Tongue (tissue), 2 donors: ENCODE data around the gene TSPAN14. TPM values are rescaled to one million over a fixed set of nuclear protein-coding genes. Genes with fewer than 3 reads are reported as not detected.
"Not testable (repeated sequence)": the region's sequence is repeated elsewhere in the genome, so short reads cannot be mapped to it uniquely, and the experiment has no call there.

ENCODE experiments used
- DNase-seq: peaks from one replicate; pipeline ENCODE4 v3.0.0-alpha.2; 2015
- total RNA-seq: library from RNA; depleted of rRNA; stranded (reverse); fragments of >200 nt; gene quantifications from one replicate; pipeline ENCODE4 v1.2.3, GENCODE V29; 2014

The TSPAN14 gene, protein sequence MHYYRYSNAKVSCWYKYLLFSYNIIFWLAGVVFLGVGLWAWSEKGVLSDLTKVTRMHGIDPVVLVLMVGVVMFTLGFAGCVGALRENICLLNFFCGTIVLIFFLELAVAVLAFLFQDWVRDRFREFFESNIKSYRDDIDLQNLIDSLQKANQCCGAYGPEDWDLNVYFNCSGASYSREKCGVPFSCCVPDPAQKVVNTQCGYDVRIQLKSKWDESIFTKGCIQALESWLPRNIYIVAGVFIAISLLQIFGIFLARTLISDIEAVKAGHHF
- total RNA-seq = 40.5 TPM

DNA sequence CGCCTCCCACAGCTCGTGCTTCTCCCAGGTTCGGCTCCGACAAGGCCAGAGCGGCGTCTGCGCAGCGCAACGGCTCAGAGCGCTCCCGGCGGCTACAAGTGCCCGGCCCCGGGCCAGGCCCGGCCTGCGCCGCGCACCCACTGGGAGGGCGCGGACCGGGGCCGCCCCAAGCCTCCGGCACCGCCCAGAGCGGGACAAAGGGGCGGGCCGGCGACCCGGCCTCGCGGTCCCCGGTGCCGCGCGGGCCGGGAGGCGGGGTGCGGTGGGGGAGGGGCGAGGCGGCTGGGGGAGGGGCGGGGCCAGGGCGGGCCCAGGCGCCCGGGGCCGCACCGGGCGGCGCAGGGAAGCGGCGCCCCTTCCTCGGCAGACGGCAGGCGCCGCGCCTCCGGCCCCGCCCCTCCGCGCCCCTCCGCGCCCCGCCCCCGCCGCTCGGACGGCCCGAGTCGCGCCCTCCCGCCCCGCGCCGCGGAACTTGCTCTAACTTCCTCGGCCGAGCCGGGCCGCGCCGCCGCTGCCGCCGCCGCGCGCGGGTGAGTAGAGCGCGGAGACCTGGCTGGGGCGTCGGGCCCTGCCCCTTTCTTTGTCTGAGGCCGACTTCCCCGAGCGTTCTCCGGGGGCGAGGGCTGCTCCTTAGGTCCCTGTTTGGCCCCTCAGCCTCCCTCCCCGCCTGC lies at the start of gene TSPAN14:
TSPAN14 (plus strand) TSS at position 469 of the 671 bp plus-strand sequence. CDS start 34,924 bp downstream, outside the sequence.
- DNase-seq = peak; percentile 91

DNA sequence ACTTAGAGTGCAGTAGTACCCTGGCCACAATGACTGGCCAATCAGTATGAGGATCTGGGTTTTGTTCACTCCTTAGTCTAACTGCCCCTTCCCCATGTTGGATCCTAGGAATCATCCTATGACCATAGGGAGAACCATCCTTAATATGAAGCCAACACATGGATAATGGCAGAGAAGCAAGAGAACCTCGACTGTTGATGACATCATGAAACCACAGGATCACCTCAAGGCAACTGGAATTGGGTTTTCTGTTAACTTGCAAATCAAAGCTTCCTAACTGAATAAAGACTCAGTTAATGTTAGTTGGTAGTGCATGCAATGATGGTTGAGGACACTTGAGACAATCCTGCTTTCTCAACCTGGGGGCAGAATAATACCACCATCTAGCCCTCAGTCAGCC lies 49.1 kb upstream of the TSPAN14 start:
- DNase-seq = no peak

DNA sequence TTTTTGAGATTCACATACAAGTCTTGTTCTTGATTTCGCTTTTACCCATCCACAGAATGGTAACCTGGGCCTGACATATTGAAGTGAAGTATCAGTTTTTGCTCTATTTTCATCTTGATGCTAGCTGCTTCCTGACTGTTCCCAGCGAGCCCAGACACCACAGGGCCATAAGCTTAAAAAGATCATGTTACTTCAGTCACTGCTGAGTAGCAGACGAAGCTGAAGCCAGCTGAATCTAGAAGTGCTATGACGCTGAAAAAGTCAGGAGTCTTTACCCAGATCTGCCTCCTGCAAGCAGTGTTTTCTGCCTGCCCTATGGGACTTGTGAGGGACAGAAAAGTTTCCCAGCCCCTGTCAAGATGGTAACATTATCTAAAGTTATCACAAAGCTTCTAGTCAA lies 48.5 kb upstream of the TSPAN14 start:
- peak; percentile 82 for DNase-seq

DNA sequence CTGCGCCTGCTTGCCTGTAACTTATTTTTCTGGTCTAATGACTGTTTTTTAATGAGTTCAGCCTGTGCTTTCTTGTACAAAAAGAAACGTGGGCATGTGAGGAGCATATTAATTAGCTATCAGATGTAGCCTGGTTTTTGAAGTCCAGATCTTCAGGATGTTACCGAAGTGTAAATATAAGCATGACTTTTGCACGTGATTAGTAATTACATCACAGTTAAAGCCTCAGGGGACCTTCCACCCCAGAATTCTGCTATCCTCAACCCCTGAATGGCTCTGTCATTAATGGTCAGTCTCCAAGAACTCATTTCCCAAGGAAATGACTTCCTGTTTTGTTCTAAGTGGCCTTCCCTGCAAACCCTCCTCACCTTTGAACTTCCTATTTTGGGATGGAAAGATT lies 47.9 kb upstream of the TSPAN14 start:
- DNase-seq = no peak

DNA sequence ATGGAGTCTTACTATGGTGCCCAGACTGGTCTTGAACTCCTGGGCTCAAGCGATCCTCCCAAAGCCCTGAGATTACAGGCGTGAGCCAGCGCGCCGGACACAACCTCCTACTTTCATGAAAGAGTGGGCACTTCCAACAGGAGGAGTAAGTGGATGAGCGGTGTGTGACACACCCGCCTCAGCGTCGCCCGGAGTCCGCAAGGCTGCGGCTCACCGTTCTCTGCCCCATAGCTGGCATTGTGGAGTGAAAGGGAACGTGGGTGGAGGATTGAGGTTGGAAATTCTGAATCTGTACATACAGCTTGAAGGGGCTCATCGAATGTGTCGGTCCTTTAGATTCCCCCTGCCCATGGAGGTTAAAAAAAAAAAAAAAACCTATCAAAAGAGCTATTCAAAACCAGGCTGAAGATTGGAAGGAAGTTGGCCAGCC lies 46.3 kb upstream of the TSPAN14 start:
- peak; percentile 46 for DNase-seq

DNA sequence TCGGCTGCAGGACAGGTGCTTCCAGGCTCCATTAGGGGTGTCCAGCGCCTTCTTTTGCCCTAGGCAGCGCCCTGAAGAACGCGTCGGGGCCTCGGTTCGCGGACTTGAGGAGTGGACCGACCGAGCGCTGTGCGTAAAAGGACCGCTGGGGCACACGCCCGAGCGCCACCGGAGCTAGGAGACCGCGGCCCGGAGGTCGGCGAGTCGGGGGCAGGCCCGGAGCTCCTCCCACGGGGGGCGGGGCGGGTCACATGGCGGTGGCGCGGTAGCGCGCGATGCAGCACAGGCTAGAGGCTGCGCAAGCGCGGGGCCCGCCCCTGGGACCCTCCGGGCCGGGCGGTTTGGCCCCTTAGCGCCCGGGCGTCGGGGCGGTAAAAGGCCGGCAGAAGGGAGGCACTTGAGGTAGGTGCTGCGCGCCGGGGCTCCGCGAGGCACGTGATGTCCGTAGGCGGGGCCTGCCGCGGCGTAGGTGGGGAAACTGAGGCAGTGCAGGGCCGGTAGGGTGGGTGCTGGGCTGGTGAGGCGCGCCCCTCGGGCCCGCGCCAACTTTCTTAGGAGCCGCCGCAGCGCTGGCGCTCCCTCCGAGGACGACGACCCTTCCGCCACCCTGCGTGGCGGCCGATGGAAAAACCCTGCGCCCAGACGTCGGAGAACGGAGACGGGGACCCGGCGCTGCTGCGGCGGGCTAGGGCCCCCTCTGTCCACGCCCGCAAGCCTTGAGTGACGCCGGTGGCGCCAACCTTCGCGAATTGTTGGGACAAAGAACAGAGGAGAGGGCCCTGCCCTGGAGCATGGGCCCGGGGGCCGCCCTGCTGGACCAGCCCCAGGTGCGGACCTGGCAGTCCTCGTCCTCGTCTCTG lies 45.6 kb upstream of the TSPAN14 start, which contains the start of gene PRXL2A:
PRXL2A (plus strand) TSS at position 310 of the 860 bp plus-strand sequence. CDS start 11,917 bp downstream, outside the sequence.
- DNase-seq = peak; percentile 92

DNA sequence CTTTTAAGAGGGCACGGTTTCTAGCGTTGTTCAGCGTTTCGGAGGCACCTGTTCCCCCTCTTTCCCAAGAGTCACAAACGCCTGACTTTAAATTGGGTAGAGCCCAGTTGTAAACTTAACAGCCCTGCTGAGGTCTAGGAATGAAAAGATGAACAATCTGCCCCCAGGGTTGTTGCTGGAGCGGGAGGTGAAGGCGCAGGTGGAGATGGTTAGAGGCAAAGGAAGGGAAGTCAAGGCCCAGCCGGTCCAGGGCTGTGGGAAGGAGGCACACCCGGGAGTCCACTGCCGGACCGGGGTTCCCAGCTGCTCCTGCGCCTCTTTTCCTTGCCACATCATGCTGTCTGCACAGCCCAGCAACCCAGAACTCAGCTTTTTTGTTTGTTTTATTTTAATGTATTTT lies 45.0 kb upstream of the TSPAN14 start:
- DNase-seq = no peak

DNA sequence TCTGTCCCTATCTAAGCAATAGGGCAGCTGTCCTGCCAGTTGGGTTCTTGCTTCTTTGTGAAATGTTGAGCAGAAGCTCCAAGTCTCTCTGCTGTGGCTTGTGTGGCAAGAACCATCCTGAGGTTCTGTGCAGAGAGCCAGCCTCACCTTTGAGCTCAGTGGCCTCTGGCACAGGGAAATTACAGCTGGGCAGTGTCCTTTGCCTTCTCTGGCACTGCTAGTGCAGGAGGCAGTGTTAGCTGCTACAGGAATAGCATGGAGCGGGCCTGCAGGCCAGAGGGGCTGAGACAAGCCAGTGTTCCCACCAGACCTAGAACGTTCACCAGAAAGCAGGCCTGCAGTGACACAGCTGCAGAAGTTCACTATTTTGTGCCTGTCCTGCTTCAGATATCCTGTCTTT lies 44.0 kb upstream of the TSPAN14 start:
- DNase-seq = no peak

DNA sequence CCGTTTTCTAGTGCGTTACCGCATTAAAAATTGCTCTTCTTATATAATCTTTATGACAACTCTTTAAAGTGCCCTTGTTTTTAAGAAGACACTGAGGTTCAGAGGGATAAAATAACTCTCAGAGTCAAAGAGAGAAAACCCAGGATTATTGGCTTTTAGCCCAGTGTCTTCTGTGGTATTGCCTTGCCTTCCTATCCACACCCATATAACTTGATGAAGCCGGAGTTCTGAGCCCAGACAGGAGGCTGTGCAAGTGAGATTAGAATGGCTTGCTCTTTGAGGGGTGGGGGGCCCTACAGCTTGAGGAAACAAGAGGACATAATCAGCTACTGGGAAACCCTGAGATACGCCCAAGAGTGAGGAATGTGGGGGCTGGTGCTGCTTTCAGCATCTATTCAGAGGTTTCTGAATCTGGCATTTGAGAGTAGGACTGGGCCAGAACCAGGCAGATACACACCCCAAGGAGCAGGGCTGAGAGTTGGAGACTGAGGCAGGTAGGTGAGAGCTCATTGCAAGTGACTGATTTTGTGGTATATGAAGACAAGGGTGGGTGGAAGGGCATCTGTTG lies 43.4 kb upstream of the TSPAN14 start:
- no peak for DNase-seq

DNA sequence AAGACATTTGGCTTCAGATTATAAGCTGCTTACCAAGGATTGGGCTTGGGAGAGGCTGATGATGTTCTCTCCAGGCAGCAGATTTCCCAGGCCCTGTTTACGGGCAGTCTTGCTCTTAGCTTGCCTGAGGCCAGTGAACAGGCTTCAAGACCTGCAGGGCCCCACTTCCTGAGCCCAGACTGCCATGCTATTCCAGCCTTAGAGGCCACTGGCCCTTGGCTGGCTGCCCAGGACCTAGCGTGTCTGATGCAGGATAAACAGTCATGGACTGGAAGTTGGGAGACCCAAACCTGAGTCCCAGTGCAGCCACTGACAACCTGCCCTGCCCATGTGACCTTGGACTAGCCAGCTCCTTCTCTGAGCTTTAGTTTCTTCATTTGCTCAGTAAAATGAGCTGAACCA lies 42.8 kb upstream of the TSPAN14 start:
- no peak for DNase-seq

DNA sequence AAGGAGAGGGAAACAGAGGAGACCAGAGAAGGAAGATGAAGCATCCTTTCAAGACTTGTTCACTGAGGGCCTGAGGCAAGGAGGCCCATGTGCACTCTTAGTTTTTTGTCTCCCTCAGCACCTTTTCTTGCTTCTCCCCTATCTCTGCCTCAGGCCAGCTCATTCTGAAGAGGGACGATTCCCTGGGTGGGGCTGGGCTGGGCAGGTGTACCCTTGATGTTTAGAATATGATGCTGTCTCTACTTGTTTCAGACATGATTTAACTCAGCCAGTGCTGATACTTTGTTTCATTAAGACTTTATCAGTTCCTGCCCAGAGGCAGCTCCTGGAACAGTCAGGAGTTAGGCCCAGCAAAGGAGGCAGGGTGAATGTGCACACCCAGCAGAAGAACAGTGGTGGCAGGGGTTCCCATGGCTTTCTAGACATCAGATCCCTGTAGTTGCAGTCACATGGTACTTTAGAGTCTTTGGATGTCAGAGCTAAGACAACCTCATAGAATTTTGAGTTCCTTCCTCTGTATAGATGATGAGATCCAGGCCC lies 42.4 kb upstream of the TSPAN14 start:
- DNase-seq = no peak

DNA sequence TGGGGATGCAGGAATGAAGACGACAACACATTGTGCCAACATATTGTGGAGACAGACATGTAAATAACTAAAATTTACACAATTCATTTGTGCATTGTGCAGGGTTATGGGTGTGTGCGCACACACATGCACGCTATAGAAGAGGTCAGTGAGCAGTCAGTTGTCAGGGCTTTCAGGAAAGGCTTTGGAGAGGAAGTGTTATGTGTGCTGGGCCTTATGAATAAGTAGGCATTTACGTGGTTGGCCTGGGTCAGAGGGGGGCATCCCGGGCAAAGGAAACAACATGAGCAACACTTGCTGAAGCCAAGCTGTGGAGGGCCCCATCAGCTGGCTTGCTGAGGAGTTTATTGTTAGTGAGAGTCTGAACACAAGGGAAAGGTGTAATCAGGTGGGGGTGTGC lies 41.6 kb upstream of the TSPAN14 start:
- no peak for DNase-seq

DNA sequence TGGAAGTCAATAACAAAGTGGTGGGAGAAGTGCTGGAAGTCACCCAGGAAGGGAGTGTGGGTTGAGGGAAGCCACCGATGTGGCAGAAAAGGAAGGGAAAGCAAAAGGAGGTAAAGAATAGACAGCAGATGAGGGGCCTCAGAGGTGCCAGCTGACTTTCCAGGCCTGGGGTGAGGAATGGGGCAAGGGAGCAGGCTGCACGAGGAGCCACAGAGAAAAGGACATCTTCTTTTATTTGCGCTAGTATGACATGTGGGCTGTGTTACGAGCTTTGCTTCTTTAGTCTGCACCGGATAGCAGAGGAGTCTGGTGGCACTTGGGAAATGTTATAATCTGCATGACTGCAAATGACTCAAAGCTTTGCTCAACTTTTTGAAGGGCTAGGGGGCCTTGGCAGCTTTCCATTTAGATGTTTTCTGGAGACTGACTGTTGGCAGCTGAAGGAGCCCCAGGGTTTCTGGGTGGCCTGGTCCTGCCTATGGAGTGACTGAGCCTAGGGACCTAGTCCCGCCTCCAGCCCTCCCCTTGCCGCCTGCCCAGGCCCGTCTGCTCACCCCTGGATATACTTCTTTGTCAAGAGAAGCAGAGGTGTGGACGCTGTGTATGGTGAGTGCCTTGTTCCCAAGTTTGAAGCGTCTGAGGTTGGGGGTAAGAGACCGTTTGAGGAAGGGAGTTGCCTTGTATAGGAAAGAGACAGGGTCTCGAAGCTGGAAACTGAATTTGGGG lies 40.7 kb upstream of the TSPAN14 start:
- peak; percentile 93 for DNase-seq

DNA sequence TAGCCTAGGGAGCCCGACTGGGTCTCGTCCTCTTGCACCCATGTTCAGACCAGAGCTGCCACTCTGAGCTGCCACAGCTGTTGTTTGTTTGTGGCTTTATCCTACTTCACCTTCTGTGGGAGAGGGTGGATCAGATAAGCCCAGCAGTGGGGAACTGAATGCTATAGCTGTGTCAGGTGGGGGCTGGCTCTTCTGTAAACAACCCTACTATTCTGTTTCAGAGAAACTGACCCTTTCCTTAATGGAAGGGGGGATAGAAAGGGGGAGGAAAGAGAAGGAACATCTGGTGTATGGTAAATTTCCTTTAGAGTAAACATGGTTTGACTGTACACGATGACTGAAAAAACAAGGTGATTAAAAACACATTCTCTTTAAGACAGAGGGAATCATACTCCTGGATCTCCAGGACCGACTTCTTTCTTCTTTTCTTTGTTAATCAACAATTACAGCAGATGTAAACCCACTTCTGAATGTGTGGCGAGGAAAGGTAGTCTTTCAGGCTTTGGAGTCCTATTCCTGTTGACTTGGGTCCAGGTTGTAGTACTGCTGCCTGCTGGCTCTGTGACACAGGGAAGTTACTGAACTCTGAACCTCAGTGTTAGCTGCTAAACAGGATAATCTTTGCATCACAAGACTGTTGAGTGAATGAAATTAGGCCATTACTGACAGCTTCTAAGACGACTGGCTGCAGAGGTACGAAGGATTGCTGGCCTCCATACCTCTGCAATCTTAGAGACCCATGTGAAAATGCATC lies 39.8 kb upstream of the TSPAN14 start:
- peak; percentile 72 for DNase-seq

DNA sequence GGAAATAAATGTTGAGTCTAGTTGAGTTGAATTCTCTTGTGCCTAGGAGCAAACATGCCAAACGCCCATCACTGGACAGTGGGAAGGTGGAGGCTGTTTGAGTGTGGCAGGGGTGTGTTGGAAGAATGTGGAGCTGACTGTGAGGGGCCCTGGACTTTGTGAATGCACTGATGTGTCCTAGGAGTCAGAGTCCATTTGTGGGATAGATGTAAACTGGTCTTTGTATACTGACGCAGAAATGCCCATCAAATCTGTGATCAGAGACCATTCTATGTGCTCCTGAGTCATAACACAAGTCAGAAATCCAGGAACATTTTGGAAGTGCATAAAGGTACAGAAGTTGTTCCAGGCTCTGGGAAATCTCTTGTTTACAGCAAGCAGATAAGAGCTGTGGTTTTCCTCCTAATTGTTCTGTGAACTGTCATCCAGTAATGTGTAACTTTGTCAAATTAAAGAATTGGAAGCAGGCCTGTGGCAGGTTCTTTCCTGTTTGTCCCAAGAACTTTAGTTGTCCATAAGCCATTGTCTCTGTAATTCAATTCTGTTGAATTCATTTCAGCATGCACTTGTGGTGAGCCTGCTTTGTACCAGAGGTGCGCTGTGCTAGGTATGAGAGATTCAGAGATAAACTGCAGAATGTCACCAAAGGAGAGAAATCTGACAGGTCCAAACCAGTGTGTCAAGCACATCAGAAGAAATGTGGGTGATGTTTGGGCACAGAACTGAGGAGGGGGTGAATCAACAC lies 38.2 kb upstream of the TSPAN14 start:
- peak; percentile 57 for DNase-seq

DNA sequence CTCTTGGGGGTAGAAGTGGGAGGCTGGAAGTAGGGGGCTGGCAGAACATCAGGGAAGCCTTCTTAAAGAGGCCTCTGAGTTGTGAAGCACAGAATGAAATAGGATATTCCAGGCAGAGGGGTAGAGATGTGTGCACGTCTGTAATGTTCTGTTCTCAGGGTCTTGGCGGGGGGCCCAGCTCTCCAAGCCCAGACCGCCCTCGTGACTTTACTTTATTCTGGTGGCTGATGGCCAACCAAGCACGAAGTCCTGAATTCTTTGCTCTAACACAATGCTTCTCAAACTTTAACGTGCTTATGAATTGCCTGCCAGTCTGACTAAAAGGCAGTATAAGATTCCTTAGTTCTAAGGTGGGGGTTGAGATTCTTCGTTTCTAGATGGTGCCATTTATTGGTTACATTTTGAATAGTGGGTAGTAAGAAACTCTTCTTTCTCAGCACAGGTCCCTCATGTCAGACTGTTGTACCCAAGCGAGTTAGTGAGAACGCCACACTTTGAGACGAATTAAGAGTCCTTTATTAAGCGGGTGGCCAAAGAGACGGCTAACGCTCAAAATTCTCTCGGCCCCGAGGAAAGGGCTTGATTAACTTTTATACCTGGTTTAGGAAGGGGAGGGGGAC lies 37.5 kb upstream of the TSPAN14 start:
- peak; percentile 94 for DNase-seq

DNA sequence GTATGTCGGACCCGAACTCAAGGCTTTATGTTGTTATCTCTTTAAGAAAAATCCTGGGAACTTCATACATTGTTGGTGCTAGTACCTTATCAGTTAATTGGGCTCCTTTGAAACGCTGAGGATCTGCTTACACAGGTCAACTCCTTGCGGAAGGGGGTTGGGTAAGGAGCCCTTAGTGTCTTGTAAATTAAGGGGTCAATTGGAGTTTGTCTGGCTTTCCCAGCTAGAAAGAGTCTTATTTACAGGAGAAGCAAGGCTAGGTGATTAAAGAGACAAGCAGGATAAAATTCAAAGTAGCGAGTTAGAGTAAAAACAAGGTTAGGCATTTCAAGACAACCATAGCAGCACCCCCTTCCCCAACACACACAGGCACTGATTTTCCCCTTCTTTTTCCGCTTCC lies 36.9 kb upstream of the TSPAN14 start:
- DNase-seq = not testable (repeated sequence)

DNA sequence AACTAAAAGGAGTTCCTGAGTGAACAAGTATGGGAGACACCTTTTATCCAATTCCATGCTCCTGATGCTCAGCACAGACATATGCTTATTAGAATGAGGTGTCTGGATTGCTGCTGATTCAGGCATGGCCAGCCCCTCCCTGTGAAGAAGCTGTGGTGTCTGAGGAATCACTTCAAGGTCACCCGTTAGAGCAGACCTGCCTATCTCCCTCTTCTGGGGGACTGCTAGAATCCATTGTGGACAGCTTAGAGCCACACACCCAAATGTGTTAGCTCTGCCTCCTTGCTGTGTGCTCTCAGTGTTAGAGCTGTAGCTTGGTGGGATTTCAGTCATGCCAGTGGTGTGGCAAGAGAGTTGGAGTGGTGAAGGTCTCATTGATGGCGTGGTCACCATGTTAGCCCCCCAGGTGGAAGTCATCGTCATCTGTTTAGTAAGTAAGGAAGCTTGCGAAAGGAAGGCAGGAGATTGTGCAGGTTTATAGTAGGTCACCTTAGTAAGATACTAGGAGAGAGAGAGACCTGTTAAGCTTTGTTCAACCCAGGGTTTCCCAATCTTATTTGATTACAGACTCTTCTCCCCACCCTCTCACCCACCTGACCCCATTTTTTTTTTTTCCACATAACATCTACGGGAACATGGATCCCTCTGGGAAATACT lies 32.9 kb upstream of the TSPAN14 start:
- no peak for DNase-seq
